GM12801 (cell line): Measurements from ENCODE around the gene ABCG4.

ENCODE experiments used
- CTCF ChIP-seq: IDR thresholded peaks from one replicate; pipeline ENCODE4 v1.5.1; 2011; ENCODE audit warnings: control low read depth; ENCODE audit not compliant: insufficient read length; ENCODE audit errors: extremely low read depth

ABCG4 gene

GRCh38 chr11:119152043-119152442 is 3.2 kb downstream of the ABCG4 start:
- TF ChIP-seq CTCF = no peak

GRCh38 chr11:119152604-119153003 is 3.8 kb downstream of the ABCG4 start:
- no peak for TF ChIP-seq CTCF

GRCh38 chr11:119153049-119153818 is 4.4 kb downstream of the ABCG4 start:
- TF ChIP-seq CTCF = no peak

GRCh38 chr11:119154178-119154577 is 5.3 kb downstream of the ABCG4 start:
- TF ChIP-seq CTCF = no peak

GRCh38 chr11:119155733-119156492 is 7.1 kb downstream of the ABCG4 start:
- TF ChIP-seq CTCF = no peak

GRCh38 chr11:119156496-119156895 is 7.6 kb downstream of the ABCG4 start:
- no peak for TF ChIP-seq CTCF

- TF ChIP-seq CTCF = no peak
These were observed 8.2 kb downstream of the ABCG4 start for GRCh38 chr11:119157063-119157462.
